Cerebellar cortex (tissue), 1 donor: ENCODE data around the gene TBC1D16.
"Not testable (repeated sequence)": the region's sequence is repeated elsewhere in the genome, so short reads cannot be mapped to it uniquely, and the experiment has no call there.

ENCODE experiments used
- DNase-seq: peaks from one replicate; pipeline ENCODE4 v3.0.0-alpha.2; 2015; ENCODE audit warnings: low spot score

Gene TBC1D16

GRCh38 chr17:80002690-80003490 lies 32.8 kb downstream of the TBC1D16 start:
- DNase-seq: no peak

- no peak for DNase-seq
These were observed 33.5 kb downstream of the TBC1D16 start for GRCh38 chr17:80002070-80002641.

- no peak for DNase-seq
These were observed 34.5 kb downstream of the TBC1D16 start for GRCh38 chr17:80000981-80001775.

- DNase-seq: no peak
These were observed 35.5 kb downstream of the TBC1D16 start for GRCh38 chr17:80000136-80000535.

- DNase-seq: no peak
These were observed 38.5 kb downstream of the TBC1D16 start for GRCh38 chr17:79997011-79997660.

GRCh38 chr17:79996291-79996690 lies 39.4 kb downstream of the TBC1D16 start:
- no peak for DNase-seq

GRCh38 chr17:79995696-79996095 lies 40.0 kb downstream of the TBC1D16 start:
- DNase-seq: no peak

- no peak for DNase-seq
These were observed 41.1 kb downstream of the TBC1D16 start for GRCh38 chr17:79994602-79995001.

- DNase-seq: not testable (repeated sequence)
These were observed 41.5 kb downstream of the TBC1D16 start for GRCh38 chr17:79994228-79994569.

GRCh38 chr17:79993390-79994227 lies 42.1 kb downstream of the TBC1D16 start:
- no peak for DNase-seq

- DNase-seq: no peak
These were observed 42.9 kb downstream of the TBC1D16 start for GRCh38 chr17:79992649-79993389.

- no peak for DNase-seq
These were observed 43.6 kb downstream of the TBC1D16 start for GRCh38 chr17:79991924-79992648.

GRCh38 chr17:79991140-79991923 lies 44.3 kb downstream of the TBC1D16 start:
- DNase-seq: peak; percentile 65

- no peak for DNase-seq
These were observed 45.0 kb downstream of the TBC1D16 start for GRCh38 chr17:79990704-79991103.

- no peak for DNase-seq
These were observed 45.5 kb downstream of the TBC1D16 start for GRCh38 chr17:79990051-79990592.

GRCh38 chr17:79989106-79989835 lies 46.4 kb downstream of the TBC1D16 start:
- DNase-seq: no peak

- DNase-seq: no peak
These were observed 47.3 kb downstream of the TBC1D16 start for GRCh38 chr17:79988185-79988971.

- no peak for DNase-seq
These were observed 47.8 kb downstream of the TBC1D16 start for GRCh38 chr17:79987935-79988184.
